Measurements from ENCODE around the gene MIOS.
"Not testable (repeated sequence)": the region's sequence is repeated elsewhere in the genome, so short reads cannot be mapped to it uniquely, and the experiment has no call there.

MIOS gene

GRCh38 chr7:7639847-7640220, 73.2 kb downstream of the MIOS start:
- Mint-ChIP-seq H3K9me3 (ENCODE audit: low read depth) (no peaks in the 10 kb centered on the region), H3K27me3 (no peaks in the 10 kb centered on the region), H3K36me3 (peaks cover 18% of the 10 kb centered on the region), H3K4me1 (ENCODE audit: low read depth) (peaks cover 52% of the 10 kb centered on the region), H3K4me3 (peak overlapping the region; percentile 98), H3K27ac (peak overlapping the region; percentile 99)

- Mint-ChIP-seq H3K9me3 (ENCODE audit: low read depth) (no peaks in the 10 kb centered on the region), H3K36me3 (peaks cover 16% of the 10 kb centered on the region), H3K4me3 (peak within 1 kb of the TSS; percentile 98), H3K27me3 (no peaks in the 10 kb centered on the region), H3K4me1 (ENCODE audit: low read depth) (peaks cover 56% of the 10 kb centered on the region), H3K27ac (peak within 1 kb of the TSS; percentile 99)
These were observed 73.8 kb downstream of the MIOS start, which contains the start of gene UMAD1 for GRCh38 chr7:7640221-7641128. Gene UMAD1 (plus strand): TSS chr7:7640752. CDS start chr7:7673372, 32,620 bp downstream.

GRCh38 chr7:7641129-7641663, 74.5 kb downstream of the MIOS start:
- H3K4me1 Mint-ChIP-seq (ENCODE audit: low read depth): peaks cover 63% of the 10 kb centered on the region
- no peaks in the 10 kb centered on the region for H3K27me3 Mint-ChIP-seq
- peaks cover 23% of the 10 kb centered on the region for H3K36me3 Mint-ChIP-seq
- H3K27ac Mint-ChIP-seq: peak overlapping the region; percentile 99
- H3K9me3 Mint-ChIP-seq (ENCODE audit: low read depth): no peaks in the 10 kb centered on the region
- H3K4me3 Mint-ChIP-seq: peak overlapping the region; percentile 98

- no peaks in the 10 kb centered on the region for H3K9me3 Mint-ChIP-seq (ENCODE audit: low read depth)
- peak overlapping the region; percentile 98 for H3K4me3 Mint-ChIP-seq
- H3K27ac Mint-ChIP-seq: peak overlapping the region; percentile 99
- H3K27me3 Mint-ChIP-seq: no peaks in the 10 kb centered on the region
- peaks cover 70% of the 10 kb centered on the region for H3K4me1 Mint-ChIP-seq (ENCODE audit: low read depth)
- peaks cover 20% of the 10 kb centered on the region for H3K36me3 Mint-ChIP-seq
These were observed 75.4 kb downstream of the MIOS start for GRCh38 chr7:7642081-7642480.

DNA sequence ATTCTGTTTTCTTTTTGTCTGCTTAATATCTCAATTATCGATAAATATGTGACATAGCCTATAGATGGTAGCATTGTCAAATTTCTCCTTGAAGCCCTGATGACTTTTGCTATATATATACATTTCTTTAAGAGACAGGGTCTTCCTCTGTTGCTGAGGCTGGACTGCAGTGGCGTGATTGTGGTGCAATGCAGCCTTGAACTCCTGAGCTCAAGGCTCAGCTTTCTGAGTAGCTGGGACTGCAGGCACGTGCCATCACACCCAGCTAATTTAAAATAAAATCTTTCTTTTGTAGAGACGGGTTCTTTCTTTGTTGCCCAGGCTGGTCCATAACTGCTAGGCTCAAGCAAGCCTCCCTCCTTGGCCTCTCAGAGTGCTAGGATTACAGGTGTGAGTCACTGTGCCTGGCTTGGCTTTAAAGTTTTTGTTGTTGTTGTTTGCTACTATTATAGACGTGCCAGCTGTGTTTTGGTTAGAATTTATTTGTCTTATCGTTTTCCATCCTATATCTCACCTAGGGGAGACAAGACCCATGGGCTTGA, 80.9 kb downstream of the MIOS start:
- Mint-ChIP-seq H3K36me3 (peaks cover 22% of the 10 kb centered on the region), H3K27me3 (no peaks in the 10 kb centered on the region), H3K4me1 (ENCODE audit: low read depth) (peaks cover 74% of the 10 kb centered on the region), H3K4me3 (no peak overlapping the region), H3K9me3 (ENCODE audit: low read depth) (no peaks in the 10 kb centered on the region), H3K27ac (no peak overlapping the region)

DNA sequence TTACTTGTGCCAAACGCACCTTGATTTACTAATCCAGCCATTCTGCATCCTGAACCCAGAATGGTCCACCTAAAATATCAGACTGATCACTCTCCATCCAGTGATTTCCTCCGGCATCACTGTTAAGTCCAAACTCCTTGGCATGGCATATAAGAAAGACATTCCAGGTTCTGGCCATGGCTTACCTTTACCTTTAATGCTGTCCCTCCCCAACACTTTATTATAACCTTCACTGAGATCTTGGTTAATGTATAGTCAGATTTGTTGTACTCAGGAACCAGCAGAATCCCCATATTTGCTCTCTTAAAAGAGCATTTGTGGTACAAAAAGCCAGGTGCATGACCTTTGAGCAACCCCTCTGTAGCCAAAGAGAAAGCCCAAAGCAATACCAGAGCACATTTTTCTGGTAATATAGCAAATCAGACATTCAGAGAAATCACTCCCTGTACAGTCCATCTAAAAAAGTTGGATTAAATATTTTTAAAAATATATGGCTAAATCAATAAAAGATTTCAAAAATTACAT, 84.1 kb downstream of the MIOS start:
- H3K27me3 Mint-ChIP-seq: no peaks in the 10 kb centered on the region
- H3K27ac Mint-ChIP-seq: no peak overlapping the region
- H3K9me3 Mint-ChIP-seq (ENCODE audit: low read depth): no peaks in the 10 kb centered on the region
- peaks cover 6% of the 10 kb centered on the region for H3K36me3 Mint-ChIP-seq
- H3K4me3 Mint-ChIP-seq: no peak overlapping the region
- H3K4me1 Mint-ChIP-seq (ENCODE audit: low read depth): peaks cover 67% of the 10 kb centered on the region

GRCh38 chr7:7651479-7651878, 84.8 kb downstream of the MIOS start:
- no peaks in the 10 kb centered on the region for H3K27me3 Mint-ChIP-seq
- peaks cover 2% of the 10 kb centered on the region for H3K36me3 Mint-ChIP-seq
- no peaks in the 10 kb centered on the region for H3K9me3 Mint-ChIP-seq (ENCODE audit: low read depth)
- H3K4me1 Mint-ChIP-seq (ENCODE audit: low read depth): peaks cover 61% of the 10 kb centered on the region
- peak overlapping the region; percentile 36 for H3K27ac Mint-ChIP-seq
- H3K4me3 Mint-ChIP-seq: no peak overlapping the region

DNA sequence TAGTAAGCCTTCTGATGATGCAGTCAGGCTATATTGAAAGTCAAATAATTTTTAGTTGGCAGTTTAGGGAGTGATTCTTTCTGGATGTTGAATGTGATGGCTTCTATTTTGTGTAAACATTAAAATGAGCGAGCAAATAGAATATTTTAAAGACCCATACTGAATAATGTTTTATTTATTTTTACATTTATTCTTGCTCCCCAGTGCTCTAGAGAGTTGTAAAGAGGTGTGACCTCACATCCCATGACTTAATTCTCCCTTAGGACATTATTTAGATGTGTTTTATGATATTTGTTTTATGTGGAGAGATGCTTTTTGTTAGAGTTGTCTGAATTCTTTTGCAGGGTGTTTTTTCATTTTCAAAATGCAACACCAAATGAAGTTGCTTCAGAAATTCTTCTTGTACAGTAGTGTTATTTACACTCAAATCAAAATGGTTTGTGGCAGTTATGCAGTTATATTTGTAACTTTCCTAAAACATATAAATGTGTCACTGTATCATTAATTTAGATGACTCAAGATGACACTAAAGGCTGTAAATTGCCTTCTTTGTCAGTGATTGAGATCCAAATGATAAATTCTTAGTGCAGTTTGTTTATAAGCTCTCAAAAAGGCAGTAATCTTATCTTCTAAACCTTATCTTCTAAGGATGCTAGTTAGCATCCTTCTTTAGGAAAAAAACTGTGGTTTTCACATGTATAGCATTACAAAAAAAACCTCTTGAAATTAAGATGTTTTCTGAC, 86.3 kb downstream of the MIOS start:
- Mint-ChIP-seq H3K9me3 (ENCODE audit: low read depth) (peaks cover 3% of the 10 kb centered on the region), H3K4me3 (no peak overlapping the region), H3K27me3 (no peaks in the 10 kb centered on the region), H3K36me3 (peaks cover 14% of the 10 kb centered on the region), H3K27ac (no peak overlapping the region), H3K4me1 (ENCODE audit: low read depth) (peaks cover 58% of the 10 kb centered on the region)

- Mint-ChIP-seq H3K9me3 (ENCODE audit: low read depth) (peaks cover 6% of the 10 kb centered on the region), H3K36me3 (peaks cover 18% of the 10 kb centered on the region), H3K4me3 (no peak overlapping the region), H3K4me1 (ENCODE audit: low read depth) (peaks cover 59% of the 10 kb centered on the region), H3K27me3 (no peaks in the 10 kb centered on the region), H3K27ac (no peak overlapping the region)
These were observed 87.0 kb downstream of the MIOS start for GRCh38 chr7:7653593-7654187.

GRCh38 chr7:7654964-7655715, 88.5 kb downstream of the MIOS start:
- Mint-ChIP-seq H3K4me1 (ENCODE audit: low read depth) (peaks cover 59% of the 10 kb centered on the region), H3K36me3 (peaks cover 27% of the 10 kb centered on the region), H3K27ac (no peak overlapping the region), H3K27me3 (no peaks in the 10 kb centered on the region), H3K9me3 (ENCODE audit: low read depth) (peaks cover 16% of the 10 kb centered on the region), H3K4me3 (no peak overlapping the region)

DNA sequence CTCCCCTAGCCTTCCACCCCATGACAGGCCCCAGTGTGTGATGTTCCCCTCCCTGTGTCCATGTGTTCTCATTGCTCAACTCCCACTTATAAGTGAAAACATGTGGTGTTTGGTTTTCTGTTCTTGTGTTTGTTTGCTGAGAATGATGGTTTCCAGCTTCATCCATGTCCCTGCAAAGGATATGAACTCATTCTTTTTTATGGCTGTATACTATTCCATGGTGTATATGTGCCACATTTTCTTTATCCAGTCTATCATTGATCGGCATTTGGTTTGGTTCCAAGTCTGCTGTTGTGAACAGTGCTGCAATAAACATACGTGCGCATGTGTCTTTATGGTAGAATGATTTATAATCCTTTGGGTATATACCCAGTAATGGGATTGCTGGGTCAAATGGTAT, 89.8 kb downstream of the MIOS start:
- not testable (repeated sequence) for H3K27ac Mint-ChIP-seq, H3K27me3 Mint-ChIP-seq, H3K4me3 Mint-ChIP-seq
- Mint-ChIP-seq H3K36me3 (peaks cover 29% of the 10 kb centered on the region), H3K4me1 (ENCODE audit: low read depth) (peaks cover 62% of the 10 kb centered on the region), H3K9me3 (ENCODE audit: low read depth) (peaks cover 16% of the 10 kb centered on the region)
